D721Med (cell line): ENCODE measurements around the gene GPR17.

Experiments used
- DNase-seq: peaks from one replicate; pipeline ENCODE4 v3.0.0; 2011; ENCODE audit warnings: low spot score; ENCODE audit not compliant: insufficient read length
- FAIRE-seq: peaks from 2 replicates; lab custom pipeline; 2011; peaks lifted over from hg19 to GRCh38; lab: Jason Lieb, UNC
- TF ChIP-seq, protein P1 (sequence below): IDR thresholded peaks from 2 replicates; pipeline ENCODE4 v1.5.1; 2012; ENCODE audit warnings: mild to moderate bottlenecking, control low read depth; ENCODE audit not compliant: insufficient read depth; ENCODE audit errors: missing control alignments

Gene GPR17

DNA sequence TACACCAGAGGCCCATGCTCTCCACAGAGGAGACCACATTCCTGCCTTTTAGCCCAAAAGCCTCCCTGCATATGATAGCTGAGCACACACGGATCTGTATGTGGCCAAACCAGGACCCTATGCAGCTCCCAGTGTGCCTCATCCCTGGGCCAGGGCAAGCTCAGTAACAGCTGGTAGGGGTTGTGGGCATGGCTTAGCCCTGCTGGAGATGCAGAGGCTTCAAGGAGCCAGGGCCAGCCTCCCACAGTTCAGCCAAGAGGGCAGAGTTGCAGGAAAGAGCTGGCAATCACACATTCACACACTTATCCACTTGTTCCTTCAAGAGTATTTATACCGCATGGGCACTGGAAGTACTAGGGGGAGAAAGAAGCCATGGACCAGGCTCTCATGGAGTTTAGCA is 31.0 kb downstream of the GPR17 start:
- TF ChIP-seq, protein P1, sequence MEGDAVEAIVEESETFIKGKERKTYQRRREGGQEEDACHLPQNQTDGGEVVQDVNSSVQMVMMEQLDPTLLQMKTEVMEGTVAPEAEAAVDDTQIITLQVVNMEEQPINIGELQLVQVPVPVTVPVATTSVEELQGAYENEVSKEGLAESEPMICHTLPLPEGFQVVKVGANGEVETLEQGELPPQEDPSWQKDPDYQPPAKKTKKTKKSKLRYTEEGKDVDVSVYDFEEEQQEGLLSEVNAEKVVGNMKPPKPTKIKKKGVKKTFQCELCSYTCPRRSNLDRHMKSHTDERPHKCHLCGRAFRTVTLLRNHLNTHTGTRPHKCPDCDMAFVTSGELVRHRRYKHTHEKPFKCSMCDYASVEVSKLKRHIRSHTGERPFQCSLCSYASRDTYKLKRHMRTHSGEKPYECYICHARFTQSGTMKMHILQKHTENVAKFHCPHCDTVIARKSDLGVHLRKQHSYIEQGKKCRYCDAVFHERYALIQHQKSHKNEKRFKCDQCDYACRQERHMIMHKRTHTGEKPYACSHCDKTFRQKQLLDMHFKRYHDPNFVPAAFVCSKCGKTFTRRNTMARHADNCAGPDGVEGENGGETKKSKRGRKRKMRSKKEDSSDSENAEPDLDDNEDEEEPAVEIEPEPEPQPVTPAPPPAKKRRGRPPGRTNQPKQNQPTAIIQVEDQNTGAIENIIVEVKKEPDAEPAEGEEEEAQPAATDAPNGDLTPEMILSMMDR = no peak
- DNase-seq (peak; percentile 8), FAIRE-seq (no peak)

DNA sequence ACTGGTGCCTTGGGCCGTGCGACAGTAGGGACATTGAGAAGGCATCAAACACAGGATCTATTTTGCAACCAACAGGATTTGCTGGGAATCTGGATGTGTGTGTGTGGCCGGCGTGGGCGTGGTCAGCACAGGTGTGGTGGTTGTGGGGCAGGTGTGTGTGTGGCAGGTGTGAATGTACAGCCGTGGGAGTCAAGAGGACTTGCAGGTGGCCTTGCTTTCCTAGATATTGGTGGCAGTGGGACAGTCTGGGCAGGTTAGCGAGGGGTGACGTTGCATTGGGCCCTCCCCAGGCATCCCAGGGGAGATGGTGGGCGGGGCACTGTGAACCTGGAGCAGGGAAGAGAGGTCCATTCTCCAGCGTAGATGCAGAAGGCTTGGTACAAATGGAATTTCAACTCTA is 32.6 kb downstream of the GPR17 start:
- DNase-seq (no peak), FAIRE-seq (no peak)
- TF ChIP-seq, protein P1 = no peak

DNA sequence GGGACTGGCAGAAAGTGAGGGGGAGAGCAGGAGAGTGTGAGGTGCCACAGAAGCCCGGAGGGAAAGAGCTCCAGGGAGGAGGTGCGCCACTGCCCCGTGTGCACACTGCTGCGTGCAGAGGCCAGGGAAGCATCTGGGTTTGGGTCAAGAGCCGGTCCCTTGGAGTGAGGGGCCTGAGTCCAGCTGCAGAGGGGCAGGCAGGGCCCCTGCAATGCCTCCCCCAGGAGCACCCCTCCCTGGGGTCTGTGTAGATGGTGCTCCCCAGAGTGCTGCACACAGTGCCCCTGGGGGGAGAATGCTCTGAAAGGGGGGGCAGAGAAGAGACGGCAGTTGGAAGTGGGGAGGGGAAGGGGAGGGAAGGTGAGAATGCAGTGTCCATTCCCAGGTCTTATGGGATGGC is 33.0 kb downstream of the GPR17 start:
- TF ChIP-seq, protein P1 = no peak
- FAIRE-seq (no peak), DNase-seq (no peak)

DNA sequence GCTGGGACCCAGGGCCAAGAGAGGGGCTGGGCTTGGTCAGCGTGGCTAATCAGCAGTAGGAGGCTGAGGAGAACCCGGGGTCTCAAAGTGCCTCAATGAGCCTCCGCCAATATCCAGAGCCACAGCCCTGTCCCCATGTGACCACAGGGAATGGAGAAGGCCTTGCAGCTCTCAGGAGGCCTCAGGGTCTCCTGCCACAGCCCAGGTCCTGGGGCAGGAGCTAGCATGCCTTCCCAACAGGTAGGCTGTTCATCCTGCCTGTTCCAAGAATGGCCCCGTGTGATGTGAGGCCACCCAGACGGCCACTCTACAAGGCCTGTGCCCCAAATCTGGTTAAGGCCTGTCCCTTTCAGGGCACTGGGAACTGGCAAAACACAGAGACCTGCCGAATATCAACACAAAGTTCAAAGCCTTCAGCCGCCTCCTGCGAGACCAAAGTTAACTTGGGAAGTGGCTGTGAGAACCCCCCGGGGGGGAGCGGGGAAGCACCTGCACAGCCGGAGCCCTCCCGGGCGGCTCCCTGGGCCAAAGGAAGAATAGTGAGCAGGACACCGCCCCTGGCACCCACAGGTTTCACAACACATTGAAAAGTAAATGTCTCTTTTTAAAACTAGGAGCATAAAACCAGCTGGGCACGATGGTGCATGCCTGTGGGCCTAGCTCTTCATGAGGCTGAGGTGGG is 33.9 kb downstream of the GPR17 start:
- peak; percentile 12 for DNase-seq
- FAIRE-seq = no peak
- TF ChIP-seq, protein P1 = no peak

DNA sequence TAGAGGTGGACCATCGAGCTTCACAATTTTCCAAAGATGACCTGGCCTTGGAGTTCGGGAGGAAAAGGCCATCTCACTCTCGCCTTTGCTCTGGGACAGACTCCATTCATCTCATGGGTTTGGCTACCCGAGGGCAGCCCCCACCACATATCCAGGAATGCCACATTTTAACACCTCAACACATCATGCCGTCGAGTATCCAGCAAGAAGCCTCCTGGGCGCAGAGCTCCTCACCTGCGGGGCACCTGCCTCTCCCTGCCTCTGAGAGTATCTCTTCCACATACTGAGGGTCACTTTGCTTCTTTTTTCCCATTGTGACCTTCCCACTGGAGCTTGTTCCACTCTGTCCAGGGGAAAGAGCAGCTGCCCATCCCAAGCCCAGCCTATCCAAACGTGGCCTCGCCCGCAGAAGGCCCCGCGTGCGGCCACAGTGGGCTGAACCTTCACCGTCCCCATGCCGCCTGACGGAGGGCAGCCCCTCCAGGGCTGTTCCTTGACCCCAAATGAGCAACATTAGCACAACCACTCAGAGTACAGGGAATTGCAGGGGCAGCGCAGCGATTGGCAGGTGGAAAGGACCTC is 34.8 kb downstream of the GPR17 start:
- TF ChIP-seq, protein P1 = no peak
- FAIRE-seq (no peak), DNase-seq (peak; percentile 3)

DNA sequence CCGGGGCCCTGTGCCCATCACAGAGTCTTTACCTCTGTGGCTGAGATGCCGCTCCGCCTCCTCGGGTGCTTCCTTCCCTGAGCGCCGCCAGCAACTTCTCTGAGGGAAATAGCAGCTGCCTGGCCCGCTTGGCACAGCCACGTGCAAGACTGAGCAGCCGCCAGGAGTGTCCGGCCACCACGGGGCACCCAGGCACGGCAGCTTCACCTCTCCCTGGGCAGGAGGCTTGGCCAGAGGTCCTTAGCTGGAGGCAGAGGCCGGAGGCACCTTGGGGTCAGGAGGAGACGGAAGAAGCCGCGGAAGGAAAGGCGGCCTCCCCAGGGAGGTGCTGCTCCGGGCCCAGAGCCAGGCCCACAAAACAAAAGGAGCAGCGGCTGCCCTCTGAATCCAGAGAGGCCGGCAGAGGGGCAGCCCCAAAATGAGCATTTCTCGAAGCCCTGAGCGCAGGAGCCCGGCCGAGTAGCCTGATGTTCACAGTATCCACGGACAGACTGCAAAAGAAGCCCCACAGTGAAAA is 35.4 kb downstream of the GPR17 start:
- FAIRE-seq (no peak), DNase-seq (no peak)
- TF ChIP-seq, protein P1 = no peak
